ENCODE results near the gene SOX6. TPM values are rescaled to one million over a fixed set of nuclear protein-coding genes. Genes with fewer than 3 reads are reported as not detected.

SOX6 gene
- polyA plus RNA-seq, 3 donors = not detected

DNA sequence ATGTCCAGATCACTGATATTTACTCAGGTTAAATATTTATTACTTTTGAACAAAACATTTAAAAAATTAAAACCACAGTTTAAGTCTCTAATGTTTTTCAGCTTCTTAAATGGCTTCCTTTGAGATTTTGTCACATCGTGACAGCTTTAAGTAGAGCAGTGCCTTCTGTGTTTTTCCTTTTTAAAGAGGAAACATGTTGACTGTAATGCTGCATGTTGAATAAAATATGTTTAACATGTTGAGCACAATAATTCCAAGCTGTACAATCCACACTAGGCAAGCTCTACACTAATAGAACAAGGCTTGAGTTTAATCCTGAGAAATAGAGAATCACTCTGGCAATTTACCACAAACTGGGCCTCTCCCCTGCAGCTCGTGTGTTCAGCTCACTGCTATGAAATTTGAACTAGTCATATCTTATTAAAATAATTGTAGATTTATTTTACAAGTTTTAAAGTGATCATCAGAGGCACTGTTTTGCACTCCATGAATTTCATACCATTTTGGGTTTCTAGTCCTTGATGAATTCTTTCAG is 368.3 kb downstream of the SOX6 start:
- H4K20me1 ChIP-seq (ENCODE audit: insufficient read depth, low read length) = no peaks in the 10 kb centered on the region
- TF ChIP-seq, protein P1, sequence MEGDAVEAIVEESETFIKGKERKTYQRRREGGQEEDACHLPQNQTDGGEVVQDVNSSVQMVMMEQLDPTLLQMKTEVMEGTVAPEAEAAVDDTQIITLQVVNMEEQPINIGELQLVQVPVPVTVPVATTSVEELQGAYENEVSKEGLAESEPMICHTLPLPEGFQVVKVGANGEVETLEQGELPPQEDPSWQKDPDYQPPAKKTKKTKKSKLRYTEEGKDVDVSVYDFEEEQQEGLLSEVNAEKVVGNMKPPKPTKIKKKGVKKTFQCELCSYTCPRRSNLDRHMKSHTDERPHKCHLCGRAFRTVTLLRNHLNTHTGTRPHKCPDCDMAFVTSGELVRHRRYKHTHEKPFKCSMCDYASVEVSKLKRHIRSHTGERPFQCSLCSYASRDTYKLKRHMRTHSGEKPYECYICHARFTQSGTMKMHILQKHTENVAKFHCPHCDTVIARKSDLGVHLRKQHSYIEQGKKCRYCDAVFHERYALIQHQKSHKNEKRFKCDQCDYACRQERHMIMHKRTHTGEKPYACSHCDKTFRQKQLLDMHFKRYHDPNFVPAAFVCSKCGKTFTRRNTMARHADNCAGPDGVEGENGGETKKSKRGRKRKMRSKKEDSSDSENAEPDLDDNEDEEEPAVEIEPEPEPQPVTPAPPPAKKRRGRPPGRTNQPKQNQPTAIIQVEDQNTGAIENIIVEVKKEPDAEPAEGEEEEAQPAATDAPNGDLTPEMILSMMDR (IDR thresholded peaks at IDR 0.05) = no peak
- Mint-ChIP-seq H3K9me3 (peaks cover 0 to 2% (median 0%) of the 10 kb centered on the region in 7 donors), H3K4me3 (no peak overlapping the region), H3K27ac (no peak overlapping the region), H3K4me1 (no peaks in the 10 kb centered on the region), H3K36me3 (no peaks in the 10 kb centered on the region), H3K27me3 (ENCODE audit: low read depth in 3 of 3) (no peaks in the 10 kb centered on the region)
- no peak overlapping the region for H3K27ac ChIP-seq (ENCODE audit: low read depth in 1 of 2, low read length in 2 of 2)
- WGBS (ENCODE audit: insufficient coverage) = no CpG with 5 or more reads among the region's 2 CpGs
- no peaks in the 10 kb centered on the region for H3K36me3 ChIP-seq (replicated peaks in 1 of 2; ENCODE audit: control insufficient read depth in 1 of 2, insufficient read depth in 2 of 2, low read length in 2 of 2)
- H3K79me2 ChIP-seq (ENCODE audit: insufficient read depth, low read length) = no peaks in the 10 kb centered on the region
- no peaks in the 10 kb centered on the region for H3K27me3 ChIP-seq (ENCODE audit: control insufficient read depth in 2 of 2, insufficient read depth in 2 of 2, low read length in 2 of 2)
- no peaks in the 10 kb centered on the region for H3K4me1 ChIP-seq (ENCODE audit: control insufficient read depth in 1 of 2, insufficient read depth in 2 of 2, low read length in 2 of 2)
- intact Hi-C loops (cut with micrococcal nuclease) = no loop called here
- no peaks in the 10 kb centered on the region for H3K9me3 ChIP-seq (replicated peaks in 1 of 2; ENCODE audit: control insufficient read depth in 1 of 2, insufficient read depth in 1 of 2, low read length in 2 of 2)
- no peak for DNase-seq
- no peak overlapping the region for H2AFZ ChIP-seq (ENCODE audit: insufficient read depth, low read depth, low read length, poor library complexity, severe bottlenecking)
- H3K9ac ChIP-seq (ENCODE audit: insufficient read depth, low read length, poor library complexity, severe bottlenecking) = no peak overlapping the region
- no peak overlapping the region for H3K4me2 ChIP-seq (replicated peaks; ENCODE audit: extremely low read depth, low read length, poor library complexity, severe bottlenecking)
- H3K4me3 ChIP-seq (replicated peaks in 1 of 3; ENCODE audit: low read depth in 2 of 3, low read length in 3 of 3) = no peak overlapping the region

DNA sequence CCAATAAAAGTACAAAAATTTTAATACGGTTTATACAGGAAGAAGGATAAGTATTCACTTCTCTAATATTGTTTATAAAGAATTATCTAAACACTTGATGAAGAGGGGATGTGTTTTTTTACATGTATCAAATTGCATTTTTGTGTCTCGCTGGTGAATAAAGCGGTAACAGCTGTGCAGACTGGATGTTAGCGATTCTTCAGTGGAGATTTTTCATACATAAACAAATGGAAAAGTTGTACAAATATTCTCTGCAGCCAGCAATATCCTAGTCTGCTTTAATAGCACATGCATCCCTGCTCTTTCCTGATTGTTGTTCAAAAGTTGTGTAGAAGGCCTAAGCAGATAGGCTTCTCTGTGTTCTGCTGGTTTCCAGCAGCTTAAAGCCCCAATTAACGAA is 369.3 kb downstream of the SOX6 start:
- intact Hi-C loops (cut with micrococcal nuclease) = no loop called here
- Histone ChIP-seq H3K9ac (ENCODE audit: insufficient read depth, low read length, poor library complexity, severe bottlenecking) (no peak overlapping the region), H3K79me2 (ENCODE audit: insufficient read depth, low read length) (no peaks in the 10 kb centered on the region), H3K4me1 (ENCODE audit: control insufficient read depth in 1 of 2, insufficient read depth in 2 of 2, low read length in 2 of 2) (no peaks in the 10 kb centered on the region), H3K4me2 (replicated peaks; ENCODE audit: extremely low read depth, low read length, poor library complexity, severe bottlenecking) (no peak overlapping the region), H3K27me3 (ENCODE audit: control insufficient read depth in 2 of 2, insufficient read depth in 2 of 2, low read length in 2 of 2) (no peaks in the 10 kb centered on the region), H3K27ac (ENCODE audit: low read depth in 1 of 2, low read length in 2 of 2) (no peak overlapping the region), H3K9me3 (replicated peaks in 1 of 2; ENCODE audit: control insufficient read depth in 1 of 2, insufficient read depth in 1 of 2, low read length in 2 of 2) (no peaks in the 10 kb centered on the region), H3K4me3 (replicated peaks in 1 of 3; ENCODE audit: low read depth in 2 of 3, low read length in 3 of 3) (no peak overlapping the region), H2AFZ (ENCODE audit: insufficient read depth, low read depth, low read length, poor library complexity, severe bottlenecking) (no peak overlapping the region), H3K36me3 (replicated peaks in 1 of 2; ENCODE audit: control insufficient read depth in 1 of 2, insufficient read depth in 2 of 2, low read length in 2 of 2) (no peaks in the 10 kb centered on the region), H4K20me1 (ENCODE audit: insufficient read depth, low read length) (no peaks in the 10 kb centered on the region)
- Mint-ChIP-seq H3K36me3 (no peaks in the 10 kb centered on the region), H3K4me3 (no peak overlapping the region), H3K4me1 (no peaks in the 10 kb centered on the region), H3K27ac (no peak overlapping the region), H3K27me3 (ENCODE audit: low read depth in 3 of 3) (no peaks in the 10 kb centered on the region), H3K9me3 (peaks cover 0 to 2% (median 0%) of the 10 kb centered on the region in 7 donors)
- WGBS (ENCODE audit: insufficient coverage) = no CpG with 5 or more reads among the region's 5 CpGs
- TF ChIP-seq, protein P1 (IDR thresholded peaks at IDR 0.05) = no peak
- no peak for DNase-seq
